GM19328 (cell line): Measurements from ENCODE around the gene SLC2A9.
A peak's percentile ranks its signal among the peaks of the same experiment; 100 is the strongest.

Experiments used
- ATAC-seq: cut with Tn5 transposase; IDR thresholded peaks from one replicate; pipeline ENCODE4 v1.9.1; 2021; ENCODE audit warnings: mild to moderate bottlenecking, moderate library complexity; ENCODE audit not compliant: unreplicated experiment

The SLC2A9 gene

DNA sequence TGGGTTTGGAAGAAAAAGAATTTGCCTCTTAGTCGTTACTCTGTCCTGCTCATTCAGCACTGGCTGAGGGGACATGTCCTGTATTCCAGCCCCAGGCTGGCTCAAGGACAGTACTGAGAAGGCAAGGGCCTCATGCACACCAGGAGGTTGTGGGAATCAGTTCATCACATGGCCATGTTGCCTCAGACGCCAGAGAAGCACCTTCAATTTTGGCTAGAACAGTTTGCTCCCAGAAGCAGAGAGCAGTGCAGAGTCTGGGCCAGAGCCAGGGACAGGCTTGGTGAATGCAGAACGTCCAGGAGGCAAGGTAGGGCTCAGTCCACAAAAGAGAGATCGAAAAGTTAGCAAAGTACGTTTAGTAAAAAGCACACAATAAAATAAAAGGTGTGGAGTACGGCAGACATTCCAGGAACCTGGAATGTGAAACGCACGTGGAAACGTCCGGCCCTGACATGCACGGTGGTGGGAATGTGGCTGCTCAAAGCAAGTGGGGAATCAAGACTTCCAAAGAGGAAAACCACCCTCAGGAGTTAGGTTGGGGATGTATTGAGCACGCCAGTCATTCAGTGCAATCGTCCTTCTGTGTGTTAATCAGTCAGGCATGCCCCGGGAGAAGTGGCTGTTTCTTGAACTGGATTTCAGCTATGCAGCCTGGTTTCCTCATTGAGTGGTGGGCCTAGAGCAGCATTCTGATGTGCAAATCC, 1.2 kb upstream of the SLC2A9 start:
- ATAC-seq = no peak

DNA sequence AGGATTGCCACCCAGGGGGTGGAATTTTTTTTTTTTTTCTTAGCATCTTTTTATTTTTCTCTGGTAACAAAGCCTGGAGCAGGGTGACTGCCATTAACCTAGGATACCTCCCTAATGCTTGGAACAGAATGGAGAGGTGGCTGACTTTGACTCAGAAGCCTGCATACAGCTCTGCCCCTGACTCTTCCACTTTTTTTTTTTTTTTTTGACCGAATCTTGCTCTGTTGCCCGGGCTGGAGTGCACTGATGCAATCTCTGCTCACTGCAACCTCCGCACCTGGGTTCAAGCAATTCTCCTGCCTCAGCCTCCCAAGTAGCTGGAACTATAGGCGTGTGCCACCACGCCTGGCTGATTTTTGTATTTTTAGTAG, 341 bp upstream of the SLC2A9 start:
- ATAC-seq = no peak

DNA sequence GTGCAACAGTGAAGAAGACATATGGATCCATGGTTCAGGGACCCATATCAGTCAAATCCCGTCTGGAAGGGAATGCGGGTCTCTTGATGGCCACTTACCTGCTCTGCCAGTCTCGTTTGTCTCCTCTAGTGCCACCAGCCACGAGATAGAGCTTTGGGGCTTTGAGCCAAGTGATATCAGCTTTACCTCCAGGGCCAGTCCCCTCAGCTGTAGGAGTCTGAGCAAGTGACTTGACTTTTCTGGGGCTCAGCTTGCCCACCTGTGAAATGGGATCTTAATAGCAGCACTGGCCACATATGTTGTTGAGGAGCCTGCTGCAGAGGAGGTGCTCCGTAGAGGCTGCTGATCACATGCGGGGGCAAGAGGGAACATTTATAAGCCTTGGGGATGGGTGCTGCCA, 1.2 kb downstream of the SLC2A9 start:
- ATAC-seq = no peak

DNA sequence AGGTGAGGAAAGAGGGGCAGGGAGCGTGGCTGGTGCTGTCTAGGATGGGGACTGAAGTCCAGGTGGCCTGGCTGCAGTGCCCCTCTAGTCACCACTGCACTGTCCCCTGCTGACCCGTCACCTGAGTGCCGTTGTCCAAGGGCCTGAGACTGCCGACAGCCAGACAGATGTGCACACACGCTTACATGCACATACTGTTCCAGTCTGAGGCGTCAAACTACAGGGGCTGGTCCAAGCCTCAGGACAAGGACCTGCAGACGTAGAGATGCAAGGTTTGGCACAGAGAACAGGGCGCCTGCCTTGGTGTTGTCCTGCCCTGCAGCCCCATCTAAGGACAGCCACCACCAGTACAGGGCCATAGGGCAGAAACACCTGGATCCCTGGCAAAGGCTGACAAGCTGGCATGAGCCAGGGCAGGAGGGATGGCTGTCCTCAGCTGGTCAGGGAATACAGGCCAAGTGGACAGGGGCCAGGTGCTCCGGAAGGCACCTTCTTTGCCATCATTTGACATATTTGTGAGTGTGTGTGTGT, 1.7 kb downstream of the SLC2A9 start:
- ATAC-seq = no peak

DNA sequence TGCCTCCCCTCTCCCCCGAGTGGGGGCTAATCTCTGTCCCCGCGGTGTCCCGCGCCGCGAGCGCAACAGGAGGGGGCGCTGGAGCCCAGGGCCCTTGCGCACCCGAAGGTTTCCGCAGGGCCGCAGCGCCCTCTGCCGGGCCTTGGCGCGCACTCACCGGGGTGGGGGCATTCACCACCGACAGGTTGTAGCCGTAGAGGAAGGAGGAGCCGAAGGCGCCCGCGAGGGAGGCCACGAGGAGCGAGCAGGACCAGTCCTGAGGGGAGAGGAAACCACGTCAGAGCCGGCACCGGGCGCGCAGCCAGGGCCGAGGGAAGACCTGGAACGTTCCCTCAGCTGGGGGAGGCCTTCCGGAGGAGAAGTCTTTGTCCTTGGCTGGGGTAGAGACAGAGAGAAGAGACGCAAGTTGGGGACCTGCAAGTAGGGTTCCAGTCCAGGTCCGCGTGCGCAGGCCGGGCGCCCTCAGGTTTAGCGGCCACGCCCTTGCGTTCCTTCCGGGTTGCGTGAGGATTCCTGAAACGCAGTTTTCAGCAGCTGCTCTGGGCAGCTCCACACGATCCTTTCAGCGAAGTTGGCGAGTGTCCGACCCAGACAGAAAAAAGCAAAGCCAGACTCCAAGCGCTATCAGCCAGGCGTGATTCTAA, 2.4 kb downstream of the SLC2A9 start:
- ATAC-seq = peak; percentile 96

DNA sequence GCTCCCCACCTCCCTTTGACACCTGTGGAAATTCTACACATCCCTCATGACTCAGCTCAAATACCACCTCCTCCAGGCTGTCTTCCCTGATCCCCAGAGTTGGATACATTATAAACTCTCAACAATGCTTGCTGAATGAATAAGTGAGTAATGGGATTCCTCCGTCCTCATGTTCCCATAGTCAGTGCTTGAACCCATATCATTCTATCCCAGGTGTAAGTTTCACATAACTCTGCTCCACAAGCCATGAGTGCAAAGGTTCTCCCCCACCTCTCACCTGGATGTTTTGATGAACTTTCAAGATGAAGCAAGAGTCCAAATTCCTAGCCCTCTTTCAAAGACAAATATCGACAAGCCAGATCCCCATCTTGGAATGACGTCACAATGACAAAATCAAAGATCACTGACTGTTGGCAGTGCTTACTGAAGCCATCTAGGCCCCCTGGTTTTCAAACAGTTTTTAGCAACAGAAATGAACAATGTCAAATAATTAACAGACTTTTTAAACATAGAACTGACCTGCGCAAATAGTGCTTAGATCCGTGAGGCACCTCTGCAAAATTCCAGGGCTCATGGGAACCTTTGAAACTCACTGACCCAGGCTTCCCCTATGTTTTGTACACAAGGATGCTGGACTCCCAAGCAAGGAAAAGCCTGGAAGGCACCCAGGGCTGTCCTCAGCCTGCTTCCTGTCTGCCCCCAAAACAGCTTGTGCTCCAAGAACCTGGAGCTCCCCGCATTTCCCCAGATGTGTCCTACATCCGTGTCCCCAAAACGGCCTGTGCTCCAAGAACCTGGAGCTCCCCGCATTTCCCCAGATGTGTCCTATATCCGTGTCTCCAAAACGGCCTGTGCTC, 4.0 kb downstream of the SLC2A9 start:
- no peak for ATAC-seq

DNA sequence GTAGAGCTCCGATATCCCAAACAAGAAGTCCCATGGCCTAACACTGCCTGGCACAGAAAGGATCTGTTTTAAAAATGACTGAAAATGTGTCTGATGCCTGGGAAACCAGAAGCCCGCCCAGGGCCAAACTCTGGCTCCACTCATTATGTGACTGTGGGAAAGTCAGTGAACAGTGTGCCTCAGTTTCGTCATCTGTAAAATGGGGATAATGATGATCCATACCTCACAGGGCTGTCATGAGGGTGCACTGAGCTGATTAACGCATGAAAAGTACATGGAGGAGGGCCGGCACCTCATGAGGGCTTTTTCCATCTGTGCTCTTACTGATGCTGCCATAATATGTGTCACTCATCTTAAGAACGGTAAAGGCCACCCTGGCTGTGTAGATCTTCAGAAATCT, 5.1 kb downstream of the SLC2A9 start:
- no peak for ATAC-seq

DNA sequence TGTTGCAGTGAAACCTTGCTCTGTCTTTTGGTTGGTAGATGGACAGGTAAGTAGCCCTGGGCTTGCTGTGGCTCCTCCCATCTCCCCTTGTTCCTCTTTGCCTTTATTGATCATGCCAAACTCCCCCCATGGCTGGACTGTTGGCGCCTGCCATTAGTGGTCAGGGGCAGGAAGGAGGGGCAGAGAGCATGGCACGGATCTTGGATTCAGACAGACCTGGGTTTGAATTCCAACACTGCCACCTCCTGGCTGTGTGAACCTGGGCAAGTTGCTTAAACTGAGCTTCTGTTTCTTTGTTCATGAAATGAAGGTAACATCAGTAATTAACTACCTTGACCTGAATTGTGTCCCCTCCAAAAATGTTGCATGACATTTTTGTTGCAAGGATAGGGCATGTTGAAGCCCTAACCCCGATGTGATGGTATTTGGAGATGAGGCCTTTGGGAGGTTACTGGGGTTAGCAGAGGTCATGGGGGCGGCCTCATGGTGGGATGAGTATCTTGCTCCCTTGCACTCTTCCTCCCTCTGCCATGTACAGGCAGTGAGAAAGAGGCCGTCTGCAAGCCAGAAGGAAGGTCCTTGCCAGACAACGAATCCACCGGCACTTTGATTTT, 6.0 kb downstream of the SLC2A9 start:
- no peak for ATAC-seq

DNA sequence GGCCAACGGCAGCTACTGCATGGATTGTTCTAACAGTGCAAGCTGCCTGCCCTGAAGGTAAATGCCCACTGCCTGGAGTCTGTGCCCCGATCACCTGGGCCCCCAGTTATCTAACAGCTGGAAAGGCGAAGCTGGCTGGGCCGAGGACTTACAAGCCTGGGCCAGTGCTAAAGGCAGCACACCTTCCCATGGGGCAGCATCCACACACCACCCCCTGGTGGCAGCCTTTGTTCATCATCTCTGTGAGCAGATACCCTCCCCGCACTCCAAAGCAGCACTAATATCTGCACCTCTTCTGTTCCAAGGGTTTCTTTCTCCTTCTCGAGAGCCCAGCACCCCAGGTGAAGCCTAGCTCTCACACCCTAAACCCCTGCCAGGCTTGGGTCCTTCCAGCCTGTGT, 7.6 kb downstream of the SLC2A9 start:
- no peak for ATAC-seq

DNA sequence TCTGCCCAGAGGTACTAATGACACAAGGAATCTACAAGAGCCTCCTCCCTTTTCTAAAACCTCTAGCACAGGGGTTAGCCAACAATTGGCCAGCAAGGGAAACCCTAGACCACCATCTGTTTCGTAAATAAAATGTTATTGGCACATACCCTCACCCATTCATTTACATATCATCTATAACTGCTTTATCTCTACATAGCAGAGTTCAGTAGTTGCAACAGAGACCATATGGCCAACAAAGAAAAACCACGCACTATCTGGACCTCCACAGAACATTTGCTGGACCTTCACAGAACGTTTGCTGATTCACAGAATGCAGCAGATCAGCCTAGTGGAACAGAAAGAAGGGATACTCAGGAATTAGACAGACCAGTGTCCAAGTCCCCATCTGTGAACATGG, 9.4 kb downstream of the SLC2A9 start:
- ATAC-seq = no peak

DNA sequence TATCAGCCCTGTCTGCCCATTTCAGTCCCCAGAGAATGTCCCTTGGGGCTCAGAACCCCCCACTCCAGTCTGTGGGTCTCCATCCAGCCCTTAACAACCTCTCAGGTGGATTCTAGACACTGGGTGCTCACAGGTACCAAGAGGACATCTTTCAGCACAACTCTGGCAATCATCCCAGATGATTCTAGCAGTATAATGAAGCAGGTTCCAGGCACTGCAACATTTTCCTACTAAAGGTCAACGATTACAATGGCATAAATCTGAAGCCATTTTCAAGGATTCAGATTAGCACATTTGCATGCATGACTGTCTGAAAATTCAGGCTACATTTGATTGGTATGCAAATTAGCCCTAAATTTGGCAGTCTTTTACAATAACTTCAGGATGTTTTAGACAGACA, 10.0 kb downstream of the SLC2A9 start:
- ATAC-seq = no peak

DNA sequence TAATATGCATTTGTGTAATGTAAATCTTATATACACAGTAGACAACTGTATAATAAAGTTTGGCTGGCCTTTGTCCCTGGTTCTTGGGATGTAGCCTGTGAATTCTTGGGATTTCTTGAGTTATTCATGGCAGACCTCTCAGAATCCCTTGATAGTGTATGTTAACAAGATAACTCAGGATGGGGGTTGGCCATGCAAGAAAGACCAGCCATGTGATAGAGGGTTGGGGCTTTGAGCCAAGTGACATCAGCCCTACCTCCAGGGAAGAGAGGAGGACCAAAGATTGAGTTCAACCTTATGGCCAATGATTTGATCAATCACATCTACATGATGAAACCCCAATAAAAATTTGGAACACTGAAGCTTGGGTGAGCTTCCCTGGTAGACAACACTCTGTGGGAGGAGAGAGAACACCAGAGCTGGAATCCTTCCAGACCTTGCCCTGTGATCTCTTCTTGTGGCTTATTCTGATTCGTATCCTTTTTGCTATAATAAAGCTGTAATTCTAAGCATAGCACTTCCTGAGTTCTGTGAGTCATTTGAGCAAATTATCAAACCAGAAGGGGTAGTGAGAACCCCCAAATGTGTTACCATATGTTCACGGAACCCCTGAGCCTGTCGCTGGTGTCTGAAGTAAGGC, 11.3 kb downstream of the SLC2A9 start:
- no peak for ATAC-seq

DNA sequence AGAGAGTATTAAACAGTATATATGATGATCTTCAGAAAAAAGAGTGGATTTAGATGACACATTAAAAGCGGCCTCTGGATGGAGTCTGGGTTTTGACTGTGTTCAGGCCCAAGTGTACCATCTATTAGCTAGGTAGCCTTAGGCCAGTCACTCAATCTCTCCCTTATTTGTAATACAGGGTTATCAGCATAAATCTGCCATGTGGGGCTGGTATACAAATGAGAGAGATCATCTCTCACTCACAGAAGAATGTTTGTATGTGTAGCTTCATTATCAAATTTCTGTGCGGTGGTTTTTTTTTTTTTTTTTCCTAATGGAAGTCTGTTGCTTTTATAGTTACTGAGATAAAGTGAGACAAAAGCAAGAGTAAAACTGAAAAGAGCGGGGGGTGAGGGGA, 12.7 kb downstream of the SLC2A9 start:
- ATAC-seq = no peak

DNA sequence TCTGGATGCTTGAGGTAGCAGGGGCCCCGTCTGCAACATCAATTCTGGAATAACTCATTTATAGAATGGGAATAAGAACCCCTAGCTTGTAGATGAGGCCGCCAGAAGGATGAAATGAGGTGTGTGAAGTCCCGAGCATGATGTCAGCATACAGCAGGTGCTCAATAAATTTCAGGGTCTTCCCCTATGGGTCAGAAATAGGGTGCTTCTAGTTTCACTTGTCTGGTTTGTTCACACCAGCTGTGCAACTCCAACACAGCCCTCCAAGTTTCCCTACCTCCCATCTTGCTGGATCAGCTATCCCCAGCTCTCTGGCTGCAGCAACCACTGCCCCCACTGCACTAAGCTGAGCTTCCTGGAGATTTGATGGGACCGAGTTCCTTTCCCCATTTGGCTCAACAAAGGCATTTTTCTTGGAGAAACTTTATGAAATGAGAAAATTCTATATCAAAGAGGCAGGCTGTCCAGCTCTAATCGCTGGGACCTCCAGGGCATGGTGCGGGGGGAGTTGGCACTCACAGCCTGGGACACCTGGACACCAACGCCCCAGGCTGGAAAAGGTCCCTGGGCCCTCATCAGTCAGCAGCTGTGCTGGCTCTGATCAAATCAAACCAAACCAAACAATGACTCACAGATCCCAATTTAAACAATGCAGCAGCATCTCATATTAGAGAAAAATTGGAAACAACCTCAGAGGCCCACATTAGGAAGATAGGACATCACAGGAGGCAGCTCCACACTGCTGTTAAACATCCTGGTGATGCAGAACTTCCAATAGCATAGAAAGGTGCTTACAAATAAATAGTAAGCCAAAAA, 13.3 kb downstream of the SLC2A9 start:
- no peak for ATAC-seq

DNA sequence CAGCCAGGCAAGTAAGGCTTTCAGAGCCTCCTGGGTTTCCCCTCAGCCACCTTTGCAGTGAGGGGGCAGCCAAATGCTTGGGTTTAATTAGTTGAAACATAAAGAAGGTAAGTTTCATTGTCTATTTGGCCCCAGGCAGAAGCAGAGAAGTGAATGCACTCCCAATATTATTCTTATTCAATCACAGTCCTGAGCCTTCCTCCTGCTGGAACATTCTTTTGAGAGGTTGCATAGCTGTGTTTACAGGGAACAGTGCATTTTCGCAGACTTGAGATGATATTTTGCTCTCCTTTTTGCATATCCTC, 13.9 kb downstream of the SLC2A9 start:
- ATAC-seq = no peak

DNA sequence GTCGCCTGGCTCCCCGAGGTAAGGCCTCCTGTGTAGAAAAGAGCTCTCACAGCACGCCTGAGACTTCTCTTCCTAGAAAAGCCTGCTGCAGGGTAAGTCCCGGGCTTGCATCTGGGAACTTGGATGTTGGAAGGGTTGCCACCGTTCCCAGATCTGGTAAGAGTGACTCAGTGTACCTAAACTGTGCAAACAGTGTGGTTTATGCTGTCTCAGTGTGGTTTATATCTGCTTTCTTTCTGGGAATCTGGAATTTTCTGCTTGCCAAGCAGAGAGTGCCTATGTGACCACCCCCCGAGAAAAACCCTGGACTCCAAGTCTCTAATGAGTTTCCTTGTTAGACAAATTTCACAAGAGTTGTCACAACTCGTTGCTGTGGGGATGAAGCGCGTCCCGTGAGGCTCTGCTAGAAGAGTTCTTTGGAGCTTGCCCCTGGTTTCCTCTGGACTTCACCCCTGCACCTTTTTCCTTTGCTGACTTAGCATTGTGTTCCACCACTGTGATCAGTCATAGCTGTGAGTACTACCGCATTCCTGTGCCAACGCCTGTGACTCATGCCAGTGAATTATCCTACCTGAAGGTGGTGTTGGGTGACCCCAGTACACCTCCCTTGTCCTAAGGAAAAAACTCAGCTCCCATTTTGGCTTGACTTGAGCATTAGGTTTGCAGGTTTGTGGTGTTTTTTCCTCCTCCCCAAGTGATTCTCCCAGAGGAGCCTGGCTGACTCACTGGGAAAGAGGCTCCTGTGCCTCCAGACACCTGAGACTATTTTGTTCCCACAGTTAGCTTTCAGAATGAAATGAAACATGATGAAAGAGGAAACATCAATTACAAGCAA, 14.5 kb downstream of the SLC2A9 start:
- no peak for ATAC-seq

DNA sequence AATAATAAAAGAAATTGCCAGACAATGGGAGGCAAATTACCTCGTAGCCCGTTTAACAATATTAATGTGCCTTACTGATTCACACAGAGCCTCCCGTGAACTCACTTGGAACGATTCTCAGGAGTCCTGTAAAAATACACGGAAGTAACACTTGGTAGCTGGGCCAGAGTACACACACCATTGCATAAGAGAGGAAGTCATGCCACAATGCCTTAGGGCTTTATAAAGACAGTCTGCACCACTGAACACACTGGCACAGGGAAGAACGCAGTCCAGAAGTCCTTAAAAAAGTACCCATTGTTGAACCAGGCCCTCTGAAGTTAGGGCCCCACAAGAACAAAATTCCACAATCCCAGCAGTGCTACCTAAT, 15.1 kb downstream of the SLC2A9 start:
- no peak for ATAC-seq

DNA sequence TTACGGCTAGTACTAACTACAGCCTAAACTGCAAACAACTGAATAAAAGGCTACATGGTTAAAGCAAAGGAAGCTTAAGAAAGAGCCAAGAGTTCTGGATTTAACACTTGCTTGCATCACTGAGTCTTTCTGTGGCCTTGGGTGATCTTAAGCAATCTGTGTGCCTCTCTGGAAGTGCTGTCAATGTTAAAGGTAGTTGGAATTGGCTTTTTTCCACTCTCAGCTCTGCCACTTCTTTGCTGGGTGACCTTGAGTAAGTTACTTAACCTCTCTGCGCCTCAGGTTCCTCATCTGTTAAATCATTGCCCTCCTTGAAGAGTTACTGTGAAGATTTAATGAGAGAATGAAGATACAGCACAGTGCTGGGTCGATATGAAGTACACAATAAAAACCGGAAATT, 15.7 kb downstream of the SLC2A9 start:
- ATAC-seq = no peak

DNA sequence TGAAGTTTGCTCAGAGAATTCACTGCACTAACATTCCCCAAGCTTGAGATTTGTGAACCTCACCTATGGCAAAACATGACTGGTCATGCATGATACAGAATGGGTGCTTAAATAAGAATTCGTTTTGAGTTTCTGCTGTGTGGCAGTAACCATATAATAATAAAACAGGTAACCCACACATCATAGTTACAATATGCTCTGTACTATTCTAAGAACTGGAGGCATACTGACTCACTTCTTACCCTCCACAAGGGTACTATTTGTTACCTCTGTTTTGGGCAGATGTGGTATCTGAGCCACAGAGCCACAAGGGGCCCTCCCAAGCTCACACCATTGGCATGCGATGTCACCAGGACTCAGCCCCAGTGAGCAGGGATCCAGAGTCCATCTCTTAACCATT, 17.6 kb downstream of the SLC2A9 start:
- peak; percentile 28 for ATAC-seq
